Neural crest cell (in vitro differentiated cells): ENCODE data around the gene STOM. TPM values are rescaled to one million over a fixed set of nuclear protein-coding genes. Genes with fewer than 3 reads are reported as not detected.

ENCODE experiments used
- DNase-seq: peaks from one replicate; pipeline ENCODE4 v3.0.0; 2021; ENCODE audit warnings: low read depth, mixed read lengths, low spot score
- H3K27ac Mint-ChIP-seq: one replicate; pipeline ENCODE4 v1.8.0; 2021; ENCODE audit warnings: mild to moderate bottlenecking, mixed read lengths; ENCODE audit not compliant: unreplicated experiment
- H3K27me3 Mint-ChIP-seq: 2 replicates; pipeline ENCODE4 v1.8.0; 2021; ENCODE audit warnings: low read depth, mild to moderate bottlenecking, mixed read lengths
- H3K36me3 Mint-ChIP-seq: 2 replicates; pipeline ENCODE4 v1.8.0; 2021; ENCODE audit warnings: low read depth, mild to moderate bottlenecking, mixed read lengths
- H3K4me1 Mint-ChIP-seq: 2 replicates; pipeline ENCODE4 v1.8.0; 2021; ENCODE audit warnings: mixed read lengths
- H3K4me3 Mint-ChIP-seq: one replicate; pipeline ENCODE4 v1.8.0; 2021; ENCODE audit warnings: mild to moderate bottlenecking, mixed read lengths
- H3K9me3 Mint-ChIP-seq: 2 replicates; pipeline ENCODE4 v1.8.0; 2021; ENCODE audit warnings: mixed read lengths
- CTCF ChIP-seq: fragments of 200-600 bp; sonication (generic); conservative IDR thresholded peaks from 2 replicates; pipeline ENCODE4 v1.5.0; 2021; ENCODE audit warnings: antibody characterized with exemption, mild to moderate bottlenecking
- total RNA-seq: library from RNA; stranded (reverse); gene quantifications from 2 replicates; pipeline ENCODE4 v1.2.1, GENCODE V29; 2021

Gene STOM
- total RNA-seq, 1 donor from 2014 or later, result 8.9 TPM

GRCh38 chr9:121331992-121332685 lies 37.9 kb downstream of the STOM start:
- no peak overlapping the region for H3K4me3 Mint-ChIP-seq
- peaks cover 3% of the 10 kb centered on the region for H3K36me3 Mint-ChIP-seq
- DNase-seq, result no peak

GRCh38 chr9:121331549-121331948 lies 38.5 kb downstream of the STOM start:
- Mint-ChIP-seq H3K27me3 (no peaks in the 10 kb centered on the region), H3K36me3 (peaks cover 3% of the 10 kb centered on the region), H3K27ac (no peak overlapping the region), H3K4me3 (no peak overlapping the region), H3K9me3 (no peaks in the 10 kb centered on the region), H3K4me1 (no peaks in the 10 kb centered on the region)
- no peak for DNase-seq
- TF ChIP-seq CTCF, result no peak

More at GRCh38 chr9:121331992-121332685, 37.9 kb downstream of the STOM start:
- no peaks in the 10 kb centered on the region for H3K27me3 Mint-ChIP-seq
- no peaks in the 10 kb centered on the region for H3K9me3 Mint-ChIP-seq
- H3K4me1 Mint-ChIP-seq, result no peaks in the 10 kb centered on the region
- TF ChIP-seq CTCF, result peak; percentile 35
- H3K27ac Mint-ChIP-seq, result peak overlapping the region; percentile 57

- Mint-ChIP-seq H3K27ac (no peak overlapping the region), H3K36me3 (peaks cover 3% of the 10 kb centered on the region), H3K27me3 (no peaks in the 10 kb centered on the region), H3K4me3 (no peak overlapping the region), H3K4me1 (no peaks in the 10 kb centered on the region), H3K9me3 (no peaks in the 10 kb centered on the region)
- DNase-seq, result no peak
- no peak for TF ChIP-seq CTCF
Observed at GRCh38 chr9:121328876-121329681, 41.0 kb downstream of the STOM start.

- no peak overlapping the region for H3K4me3 Mint-ChIP-seq
- DNase-seq, result no peak
- H3K36me3 Mint-ChIP-seq, result peaks cover 3% of the 10 kb centered on the region
- no peak for TF ChIP-seq CTCF
- H3K27me3 Mint-ChIP-seq, result no peaks in the 10 kb centered on the region
- no peaks in the 10 kb centered on the region for H3K9me3 Mint-ChIP-seq
- no peak overlapping the region for H3K27ac Mint-ChIP-seq
- no peaks in the 10 kb centered on the region for H3K4me1 Mint-ChIP-seq
Observed at GRCh38 chr9:121328476-121328875, 41.6 kb downstream of the STOM start.

GRCh38 chr9:121326901-121327613 lies 43.0 kb downstream of the STOM start:
- Mint-ChIP-seq H3K36me3 (peaks cover 8% of the 10 kb centered on the region), H3K27ac (no peak overlapping the region), H3K9me3 (peaks cover 3% of the 10 kb centered on the region), H3K27me3 (no peaks in the 10 kb centered on the region), H3K4me1 (no peaks in the 10 kb centered on the region), H3K4me3 (no peak overlapping the region)
- DNase-seq, result no peak
- no peak for TF ChIP-seq CTCF
